H1 (cell line): ENCODE data around the gene RARB. TPM values are rescaled to one million over a fixed set of nuclear protein-coding genes. Genes with fewer than 3 reads are reported as not detected.

Experiments used
- CTCF ChIA-PET: fragments of 300-600 bp; sonication (Branson Sonifier 250); formaldehyde crosslinking; loops from one replicate; lab custom pipeline; 2021; ENCODE audit not compliant: partially characterized antibody; lab: Charles Lee
- POLR2A ChIA-PET: fragments of 300-600 bp; sonication (Branson Sonifier 250); formaldehyde crosslinking; loops from one replicate; lab custom pipeline; 2021; ENCODE audit warnings: inconsistent platforms; ENCODE audit not compliant: partially characterized antibody; lab: Charles Lee
- DNase-seq, 2 experiments: peaks; one replicate each; pipeline versions ENCODE4 v3.0.0 to v3.0.0-alpha.2; 2010 to 2022; ENCODE audit warnings: low spot score in 2 of 2, low read depth in 1 of 2, mixed read lengths in 1 of 2
- FAIRE-seq: peaks from 2 replicates; lab custom pipeline; 2011; peaks lifted over from hg19 to GRCh38; lab: Jason Lieb, UNC
- H2AFZ ChIP-seq: 2 replicates; pipeline ENCODE4 v1.8.1; 2012; ENCODE audit warnings: low read length, inconsistent platforms
- H2AK5ac ChIP-seq: 2 replicates; pipeline ENCODE4 v1.6.1; 2013; ENCODE audit warnings: low read depth, low read length
- H2BK120ac ChIP-seq: replicated peaks from 2 replicates; pipeline ENCODE3; 2013; ENCODE audit warnings: low read depth, low read length, inconsistent platforms
- H2BK12ac ChIP-seq: 2 replicates; pipeline ENCODE4 v1.6.1; 2013; ENCODE audit warnings: low read depth, low read length
- H2BK15ac ChIP-seq: 2 replicates; pipeline ENCODE4 v1.6.1; 2013; ENCODE audit warnings: low read length
- H2BK20ac ChIP-seq: 2 replicates; pipeline ENCODE4 v1.6.1; 2013; ENCODE audit warnings: low read length
- H2BK5ac ChIP-seq: 2 replicates; pipeline ENCODE4 v1.6.1; 2013; ENCODE audit warnings: low read depth, low read length
- H3K14ac ChIP-seq: 2 replicates; pipeline ENCODE4 v1.6.1; 2013; ENCODE audit warnings: inconsistent platforms; ENCODE audit not compliant: insufficient read length
- H3K18ac ChIP-seq: 2 replicates; pipeline ENCODE4 v1.6.1; 2013; ENCODE audit warnings: low read length; ENCODE audit errors: extremely low read depth
- H3K23ac ChIP-seq: 2 replicates; pipeline ENCODE4 v1.6.1; 2013; ENCODE audit warnings: inconsistent platforms; ENCODE audit not compliant: insufficient read length
- H3K23me2 ChIP-seq: 2 replicates; pipeline ENCODE4 v1.6.1; 2013; ENCODE audit warnings: low read depth, low read length
- H3K27ac ChIP-seq: 2 replicates; pipeline ENCODE4 v1.6.1; 2011; ENCODE audit warnings: low read depth, low read length, inconsistent platforms
- H3K27me3 ChIP-seq, 4 experiments: replicated peaks in 1 of 4; 1 replicate in 1 of 4; 2 replicates in 3 of 4; pipeline versions ENCODE4 v1.6.1 to v1.8.1; 2011 to 2013; ENCODE audit warnings: low read length in 3 of 4, mild to moderate bottlenecking in 3 of 4, inconsistent platforms in 2 of 4, mixed read lengths in 2 of 4, moderate library complexity in 1 of 4; ENCODE audit not compliant: control insufficient read depth in 3 of 4, insufficient read depth in 3 of 4; ENCODE audit errors: extremely low read depth in 1 of 4
- H3K36me3 ChIP-seq, 4 experiments: 2 replicates each; pipeline versions ENCODE4 v1.6.1 to v1.8.1; 2011 to 2013; ENCODE audit warnings: mild to moderate bottlenecking in 4 of 4, low read length in 3 of 4, moderate library complexity in 2 of 4, control low read depth in 1 of 4, inconsistent platforms in 1 of 4; ENCODE audit not compliant: insufficient read depth in 4 of 4, control insufficient read depth in 2 of 4
- H3K4ac ChIP-seq: replicated peaks from 2 replicates; pipeline ENCODE3; 2013; ENCODE audit warnings: low read length, low read depth, mixed read lengths, inconsistent platforms; ENCODE audit not compliant: insufficient read length
- H3K4me1 ChIP-seq, 4 experiments: replicated peaks in 1 of 4; 1 replicate in 1 of 4; 2 replicates in 3 of 4; pipeline versions ENCODE4 v1.6.1 to v1.8.1; 2011 to 2013; ENCODE audit warnings: low read length in 3 of 4, inconsistent platforms in 2 of 4, mixed read lengths in 1 of 4; ENCODE audit not compliant: insufficient read depth in 4 of 4, control insufficient read depth in 3 of 4
- H3K4me2 ChIP-seq, 2 experiments: 2 replicates each; pipeline versions ENCODE4 v1.6.1 to v1.8.1; 2011 to 2013; ENCODE audit warnings: low read depth in 2 of 2, low read length in 2 of 2, control low read depth in 1 of 2, inconsistent platforms in 1 of 2, mild to moderate bottlenecking in 1 of 2; ENCODE audit not compliant: insufficient read depth in 1 of 2
- H3K4me3 ChIP-seq, 4 experiments: fragments of 200-600, 300-600 bp in 1 of 4; sonication (generic), shearing (Covaris generic), sonication (Bioruptor Twin) in 1 of 4; 2 replicates each; pipeline versions ENCODE4 v1.5.1 to v1.8.1; 2011 to 2016; ENCODE audit warnings: low read length in 4 of 4, low read depth in 3 of 4, control low read depth in 2 of 4, inconsistent platforms in 2 of 4, mild to moderate bottlenecking in 2 of 4, mixed read lengths in 1 of 4, moderate library complexity in 1 of 4; ENCODE audit not compliant: insufficient read depth in 2 of 4; ENCODE audit errors: extremely low read depth in 1 of 4
- H3K56ac ChIP-seq: replicated peaks from 2 replicates; pipeline ENCODE3; 2013; ENCODE audit warnings: low read depth, mild to moderate bottlenecking, mixed read lengths, low read length, inconsistent platforms; ENCODE audit not compliant: insufficient read length
- H3K79me1 ChIP-seq: 2 replicates; pipeline ENCODE4 v1.6.1; 2013; ENCODE audit warnings: low read depth, low read length, control low read depth
- H3K79me2 ChIP-seq, 2 experiments: 2 replicates each; pipeline versions ENCODE4 v1.6.1 to v1.8.1; 2012 to 2013; ENCODE audit warnings: low read length in 2 of 2, mild to moderate bottlenecking in 2 of 2, inconsistent platforms in 1 of 2; ENCODE audit not compliant: insufficient read depth in 2 of 2, control insufficient read depth in 1 of 2
- H3K9ac ChIP-seq, 4 experiments: replicated peaks in 1 of 4; 1 replicate in 1 of 4; 2 replicates in 3 of 4; pipeline versions ENCODE4 v1.6.1 to v1.8.1; 2011 to 2013; ENCODE audit warnings: low read depth in 3 of 4, low read length in 3 of 4, control low read depth in 2 of 4, mild to moderate bottlenecking in 2 of 4, moderate library complexity in 2 of 4, inconsistent platforms in 1 of 4; ENCODE audit errors: extremely low read depth in 1 of 4
- H3K9me3 ChIP-seq, 2 experiments: 2 replicates each; pipeline versions ENCODE4 v1.6.1 to v1.8.1; 2012 to 2013; ENCODE audit warnings: mild to moderate bottlenecking in 2 of 2, moderate library complexity in 2 of 2, control low read depth in 1 of 2, inconsistent platforms in 1 of 2, low read depth in 1 of 2, low read length in 1 of 2, mixed read lengths in 1 of 2; ENCODE audit not compliant: insufficient read depth in 2 of 2
- H4K20me1 ChIP-seq, 2 experiments: replicated peaks in 1 of 2; 2 replicates each; pipeline versions ENCODE3 to v1.8.1; 2011 to 2013; ENCODE audit warnings: inconsistent platforms in 2 of 2, low read length in 2 of 2, mild to moderate bottlenecking in 1 of 2; ENCODE audit not compliant: insufficient read depth in 2 of 2, control insufficient read depth in 1 of 2
- H4K5ac ChIP-seq: 2 replicates; pipeline ENCODE4 v1.6.1; 2013; ENCODE audit warnings: low read length, low read depth, mixed read lengths, inconsistent platforms; ENCODE audit not compliant: insufficient read length
- H4K8ac ChIP-seq: 2 replicates; pipeline ENCODE4 v1.8.0; 2013; ENCODE audit warnings: mild to moderate bottlenecking, moderate library complexity, low read length, inconsistent platforms; ENCODE audit not compliant: insufficient read depth; ENCODE audit errors: extremely low read depth
- H4K91ac ChIP-seq: replicated peaks from 2 replicates; pipeline ENCODE3; 2013; ENCODE audit warnings: low read length, mixed read lengths, inconsistent platforms; ENCODE audit not compliant: insufficient read length
- EZH2 ChIP-seq: fragments of 200-600 bp; sonication (generic); IDR thresholded peaks from 2 replicates; pipeline ENCODE4 v1.7.1; 2012; ENCODE audit warnings: low read depth, mild to moderate bottlenecking, moderate library complexity, low read length, inconsistent platforms; ENCODE audit not compliant: severe bottlenecking
- WGBS, 2 experiments: shearing (Covaris generic) in 1 of 2; methylation state at CpG; one replicate each; pipeline versions ENCODE4 v1.1.6 to v1.1.7; 2013 to 2015; ENCODE audit warnings: low lambda C conversion rate in 2 of 2, mixed read lengths in 2 of 2, inconsistent platforms in 1 of 2, low coverage in 1 of 2, missing lambda C conversion rate in 1 of 2; ENCODE audit not compliant: insufficient replicate concordance in 2 of 2, insufficient coverage in 1 of 2, insufficient read length in 1 of 2; ENCODE audit errors: extremely low coverage in 1 of 2, missing lambda C conversion rate in 1 of 2; 5-methylcytosine and 5-hydroxymethylcytosine counted together
- polyA plus RNA-seq, 7 experiments: library from polyadenylated mRNA; depleted of rRNA in 3 of 7; stranded (reverse) in 5 of 7; unstranded in 2 of 7; fragments of >200 nt in 5 of 7; fragments of 200-250 nt in 2 of 7; gene quantifications; 1 replicate in 5 of 7; 2 replicates in 1 of 7; 4 replicates in 1 of 7; pipeline versions ENCODE4 v1.2.1 to v1.2.3, GENCODE V29; 2011 to 2013; ENCODE audit warnings: missing spikeins in 2 of 7, mixed read lengths in 2 of 7
- total RNA-seq: library from RNA; stranded (reverse); fragmentation: NEBNext Ultra II Directional; extraction: Animal tissue kit (Norgen Biotek cat#: 25700); gene quantifications from 2 replicates; pipeline ENCODE4 v1.2.1, GENCODE V29; 2021

RARB gene
- total and polyA plus RNA-seq, 2 of the 8 experiments (the other 6 are each of a cell fraction or from before 2014, with no cell fraction given): 0.15 to 0.22 TPM

DNA sequence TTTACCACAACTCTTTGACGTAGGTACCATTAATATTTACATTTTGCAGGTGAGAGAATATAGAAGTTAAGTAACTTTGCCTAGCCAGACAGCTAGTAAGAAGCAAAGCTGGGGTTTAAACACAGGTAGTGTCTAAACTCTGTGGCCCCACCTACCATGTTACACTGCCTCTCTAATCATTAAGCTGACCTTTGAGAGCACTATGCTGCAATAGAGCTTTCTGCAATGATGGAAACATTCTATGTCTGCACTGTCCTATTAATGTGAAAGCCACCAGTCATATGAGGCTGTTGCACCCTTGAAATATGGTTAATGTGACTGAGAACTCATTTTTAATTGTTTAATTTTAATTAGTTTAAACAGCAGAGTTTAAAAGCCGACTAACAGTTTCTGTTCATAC is 6.3 kb upstream of the RARB start:
- no peak overlapping the region for H2AK5ac ChIP-seq
- H2BK120ac ChIP-seq: no peak overlapping the region
- FAIRE-seq (no peak), DNase-seq (no peak)
- H3K36me3 ChIP-seq: peaks cover 0 to 2% (median 0%) of the 10 kb centered on the region in 4 experiments; a peak in 1 of 8 replicates
- no peak overlapping the region for H3K9ac ChIP-seq
- WGBS, 2 experiments: 91% methylated on average over 2 of the region's 2 CpGs; no CpG with 5 or more reads in 1 of the 2 experiments
- no peaks in the 10 kb centered on the region for H3K27me3 ChIP-seq
- H2BK12ac ChIP-seq: 0 out of 2 replicates have a peak overlapping the region, but pooled peaks have one; percentile 44
- no peak overlapping the region for H2AFZ ChIP-seq
- no peaks in the 10 kb centered on the region for H3K79me1 ChIP-seq
- H3K27ac ChIP-seq: no peak overlapping the region
- H3K23ac ChIP-seq: no peak overlapping the region
- H2BK5ac ChIP-seq: no peak overlapping the region
- no peak overlapping the region for H4K5ac ChIP-seq
- no peak overlapping the region for H3K4me2 ChIP-seq
- ChIA-PET CTCF (interaction anchor here (1.4 to 4.9 kb wide), 2 partner anchors 14 to 21 kb away, joined by 3 to 27 read pairs; no protein-coding TSS in a partner anchor), POLR2A (no interaction called here)
- H3K4me1 ChIP-seq: peaks cover 12 to 27% (median 19%) of the 10 kb centered on the region in 4 experiments; a peak in 6 of 7 replicates
- H3K4me3 ChIP-seq: no peak overlapping the region
- peak overlapping the region; percentile 16; the same call in 1 of the 2 replicates for H2BK20ac ChIP-seq
- H3K14ac ChIP-seq: no peak overlapping the region
- H3K9me3 ChIP-seq: peaks cover 7 to 8% of the 10 kb centered on the region in 2 experiments; a peak in 3 of 4 replicates
- no peak overlapping the region; the same call in 1 of the 2 replicates for H3K18ac ChIP-seq
- H3K4ac ChIP-seq: no peak overlapping the region
- H2BK15ac ChIP-seq: 0 out of 2 replicates have a peak overlapping the region, but pooled peaks have one; percentile 9
- no peak overlapping the region for H4K91ac ChIP-seq
- no peak overlapping the region for H3K56ac ChIP-seq
- H3K23me2 ChIP-seq: peaks cover 4% of the 10 kb centered on the region; the same call in 1 of the 2 replicates
- H4K20me1 ChIP-seq: no peaks in the 10 kb centered on the region
- H4K8ac ChIP-seq: no peak overlapping the region
- H3K79me2 ChIP-seq: no peaks in the 10 kb centered on the region
- TF ChIP-seq EZH2: no peak
